Measurements from ENCODE around the gene CD80. TPM values are rescaled to one million over a fixed set of nuclear protein-coding genes. Genes with fewer than 3 reads are reported as not detected.
"Not testable (repeated sequence)": the region's sequence is repeated elsewhere in the genome, so short reads cannot be mapped to it uniquely, and the experiment has no call there.

The CD80 gene
- total RNA-seq, 4 donors from 2014 or later: not detected

GRCh38 chr3:119579366-119580066, 20.1 kb upstream of the CD80 start, which contains the start of gene ADPRH:
ADPRH (plus strand) TSS chr3:119579492; CDS start chr3:119582170, 2,678 bp downstream.
- DNase-seq (ENCODE audit: low spot score in 2 of 2): peak; percentile 50 to 94
- no peak for TF ChIP-seq CTCF (IDR thresholded peaks at IDR 0.05)
- TF ChIP-seq POLR2A (IDR thresholded peaks at IDR 0.05): no peak
- peak within 1 kb of the TSS; percentile 47 for H3K4me3 ChIP-seq (ENCODE audit: low read depth, poor library complexity, severe bottlenecking)
- intact Hi-C loops (cut with DNase I; ENCODE audit: low total_unique reads): no loop called here
- whole genome bisulfite sequencing, 2 donors: 0% methylated on average over 23 to 40 of the region's 68 CpGs

- TF ChIP-seq POLR2A (IDR thresholded peaks at IDR 0.05) (no peak), CTCF (IDR thresholded peaks at IDR 0.05) (no peak)
- intact Hi-C loops (cut with DNase I; ENCODE audit: low total_unique reads): no loop called here
- DNase-seq (ENCODE audit: low spot score in 2 of 2): no peak
- no peak overlapping the region for H3K4me3 ChIP-seq (ENCODE audit: low read depth, poor library complexity, severe bottlenecking)
Observed at GRCh38 chr3:119575507-119575906, 16.1 kb upstream of the CD80 start.

DNA sequence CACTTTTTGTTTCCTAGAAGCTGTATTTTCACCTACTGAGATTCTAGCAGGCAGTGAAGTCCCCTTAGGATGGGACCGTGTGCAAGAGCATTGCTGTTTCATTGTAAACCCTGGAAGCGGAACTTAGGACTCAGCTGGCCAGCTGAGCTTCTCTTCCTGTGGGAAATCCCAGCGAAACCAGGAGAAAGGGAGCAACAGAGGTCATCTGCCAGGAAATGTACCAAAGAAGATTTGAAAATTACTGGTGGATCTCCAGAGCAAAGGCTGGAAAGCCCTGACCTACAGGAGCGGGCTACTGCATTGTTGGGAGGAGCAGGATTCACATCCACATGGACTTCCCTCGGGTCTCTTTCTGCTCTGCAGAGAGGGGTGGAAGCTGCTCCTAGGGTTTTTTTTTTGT, 12.3 kb upstream of the CD80 start:
- no peak for TF ChIP-seq CTCF (IDR thresholded peaks at IDR 0.05)
- no peak for TF ChIP-seq POLR2A (IDR thresholded peaks at IDR 0.05)
- no peak for DNase-seq (ENCODE audit: low spot score in 2 of 2)
- 43 to 74% methylated on average over 5 of the region's 5 CpGs for WGBS, 2 donors
- no peak overlapping the region for H3K4me3 ChIP-seq (ENCODE audit: low read depth, poor library complexity, severe bottlenecking)
- intact Hi-C loops (cut with DNase I; ENCODE audit: low total_unique reads): no loop called here

- intact Hi-C loops (cut with DNase I; ENCODE audit: low total_unique reads): no loop called here
- TF ChIP-seq CTCF (IDR thresholded peaks at IDR 0.05) (no peak), POLR2A (IDR thresholded peaks at IDR 0.05) (no peak)
- no peak overlapping the region for H3K4me3 ChIP-seq (ENCODE audit: low read depth, poor library complexity, severe bottlenecking)
- DNase-seq (ENCODE audit: low spot score in 2 of 2): no peak
- 89 to 100% methylated on average over 1 of the region's 1 CpG for WGBS, 2 donors
Observed at GRCh38 chr3:119571230-119571629, 11.8 kb upstream of the CD80 start.

DNA sequence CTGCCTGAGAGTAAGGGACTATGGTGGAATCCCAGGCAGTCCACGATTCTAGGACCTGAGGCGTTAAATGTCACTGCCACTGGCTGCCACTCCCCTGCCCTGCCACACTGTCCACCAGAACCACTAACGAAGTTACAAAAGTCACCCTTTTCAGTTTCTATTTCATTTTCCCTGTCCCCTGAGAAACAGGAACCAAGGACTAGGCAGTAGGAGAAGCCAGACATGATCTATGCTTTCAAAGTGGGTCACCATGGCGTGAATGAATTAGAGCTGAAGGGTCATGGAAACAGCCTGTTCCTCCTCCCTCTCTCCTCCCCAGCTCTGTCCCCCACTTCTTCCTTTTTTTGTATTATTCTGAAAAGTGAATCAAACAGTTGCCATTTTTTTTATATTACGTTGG, 10.8 kb upstream of the CD80 start:
- H3K4me3 ChIP-seq (ENCODE audit: low read depth, poor library complexity, severe bottlenecking): no peak overlapping the region
- WGBS, 2 donors: 79 to 81% methylated on average over 5 of the region's 5 CpGs
- TF ChIP-seq CTCF (IDR thresholded peaks at IDR 0.05) (no peak), POLR2A (IDR thresholded peaks at IDR 0.05) (no peak)
- intact Hi-C loops (cut with DNase I; ENCODE audit: low total_unique reads): no loop called here
- no peak for DNase-seq (ENCODE audit: low spot score in 2 of 2)

GRCh38 chr3:119569156-119569555, 9.7 kb upstream of the CD80 start:
- intact Hi-C loops (cut with DNase I; ENCODE audit: low total_unique reads): no loop called here
- no peak for TF ChIP-seq POLR2A (IDR thresholded peaks at IDR 0.05)
- no peak for TF ChIP-seq CTCF (IDR thresholded peaks at IDR 0.05)
- no peak for DNase-seq (ENCODE audit: low spot score in 2 of 2)

GRCh38 chr3:119563334-119563733, 3.9 kb upstream of the CD80 start:
- intact Hi-C loops (cut with DNase I; ENCODE audit: low total_unique reads); DNase-seq (ENCODE audit: low spot score in 2 of 2); H3K4me3 ChIP-seq (ENCODE audit: low read depth, poor library complexity, severe bottlenecking): not testable (repeated sequence)
- WGBS, 2 donors: 86 to 88% methylated on average over 2 of the region's 2 CpGs

More at GRCh38 chr3:119569156-119569555, 9.7 kb upstream of the CD80 start:
- WGBS, 2 donors: 90 to 95% methylated on average over 4 of the region's 4 CpGs
- H3K4me3 ChIP-seq (ENCODE audit: low read depth, poor library complexity, severe bottlenecking): no peak overlapping the region
